Naive thymus-derived CD4-positive, alpha-beta T cell (primary cell): ENCODE data around the gene ZNF12. TPM values are rescaled to one million over a fixed set of nuclear protein-coding genes. Genes with fewer than 3 reads are reported as not detected.

ENCODE experiments used
- ATAC-seq: fragments of 150-1000 bp; cut with Tn5 transposase; 2 replicates; pipeline ENCODE4 v1.10.0; 2021; ENCODE audit warnings: mild to moderate bottlenecking, moderate library complexity
- CTCF ChIA-PET: fragments of 350-600 bp; sonication (Branson Sonifier 250); formaldehyde crosslinking; loops from one replicate; lab custom pipeline; 2021; ENCODE audit warnings: antibody characterized with exemption; lab: Charles Lee
- POLR2A ChIA-PET: fragments of 350-600 bp; sonication (Branson Sonifier 250); formaldehyde crosslinking; loops from one replicate; lab custom pipeline; 2021; ENCODE audit warnings: antibody characterized with exemption, inconsistent platforms; lab: Charles Lee
- DNase-seq, 9 donors: peaks; one replicate each; pipeline versions ENCODE4 v3.0.0 to v3.0.0-alpha.2; 2020 to 2022; ENCODE audit warnings: mixed read lengths in 1 of 9
- H3K27ac ChIP-seq: one replicate; pipeline ENCODE4 v1.7.0; 2013; ENCODE audit warnings: mild to moderate bottlenecking, low read depth, low read length, moderate library complexity
- H3K27me3 ChIP-seq, 2 donors: one replicate each; pipeline ENCODE4 v1.7.0; 2013; ENCODE audit warnings: low read length in 2 of 2, mild to moderate bottlenecking in 2 of 2, moderate library complexity in 2 of 2; ENCODE audit not compliant: control insufficient read depth in 2 of 2, insufficient read depth in 2 of 2
- H3K36me3 ChIP-seq, 3 experiments: 1 replicate in 2 of 3; 2 replicates in 1 of 3; pipeline ENCODE4 v1.7.0; 2013; ENCODE audit warnings: low read length in 3 of 3, mild to moderate bottlenecking in 3 of 3, moderate library complexity in 1 of 3; ENCODE audit not compliant: insufficient read depth in 3 of 3, control insufficient read depth in 2 of 3
- H3K4me1 ChIP-seq, 2 donors: one replicate each; pipeline ENCODE4 v1.7.0; 2013; ENCODE audit warnings: low read length in 2 of 2, mild to moderate bottlenecking in 2 of 2, moderate library complexity in 1 of 2; ENCODE audit not compliant: control insufficient read depth in 2 of 2, insufficient read depth in 2 of 2
- H3K4me3 ChIP-seq: 2 replicates; pipeline ENCODE4 v1.7.0; 2013; ENCODE audit warnings: mild to moderate bottlenecking, low read length
- H3K9me3 ChIP-seq, 3 experiments: 1 replicate in 2 of 3; 2 replicates in 1 of 3; pipeline ENCODE4 v1.7.0; 2013; ENCODE audit warnings: low read length in 3 of 3; ENCODE audit not compliant: control insufficient read depth in 2 of 3
- H3K27ac Mint-ChIP-seq, 9 donors: one replicate each; pipeline ENCODE4 v1.8.0; 2020 to 2022; ENCODE audit warnings: mixed read lengths in 9 of 9, mild to moderate bottlenecking in 8 of 9, moderate library complexity in 5 of 9, inconsistent platforms in 2 of 9
- H3K27me3 Mint-ChIP-seq, 5 donors: one replicate each; pipeline ENCODE4 v1.8.0; 2021 to 2022; ENCODE audit warnings: mixed read lengths in 5 of 5, mild to moderate bottlenecking in 1 of 5
- H3K36me3 Mint-ChIP-seq, 5 donors: one replicate each; pipeline ENCODE4 v1.8.0; 2020 to 2022; ENCODE audit warnings: mixed read lengths in 5 of 5, mild to moderate bottlenecking in 3 of 5, inconsistent platforms in 1 of 5
- H3K4me1 Mint-ChIP-seq, 7 donors: one replicate each; pipeline ENCODE4 v1.8.0; 2020 to 2022; ENCODE audit warnings: mixed read lengths in 7 of 7, mild to moderate bottlenecking in 3 of 7, inconsistent platforms in 1 of 7
- H3K4me3 Mint-ChIP-seq, 10 donors: one replicate each; pipeline ENCODE4 v1.8.0; 2020 to 2022; ENCODE audit warnings: mild to moderate bottlenecking in 10 of 10, mixed read lengths in 10 of 10, moderate library complexity in 6 of 10, inconsistent platforms in 2 of 10
- H3K9me3 Mint-ChIP-seq, 11 donors: one replicate each; pipeline ENCODE4 v1.8.0; 2020 to 2022; ENCODE audit warnings: mixed read lengths in 11 of 11, mild to moderate bottlenecking in 4 of 11, inconsistent platforms in 1 of 11, moderate library complexity in 1 of 11
- intact Hi-C, 2 donors: fragments of 100-400 bp; cut with micrococcal nuclease; formaldehyde crosslinking; loops; one replicate each; pipeline ENCODE4 v1.15.1; 2023
- polyA plus RNA-seq, 2 donors: library from polyadenylated mRNA; unstranded; fragments of 300-500 nt; fragmentation: Illumina TruSeq; gene quantifications; one replicate each; pipeline ENCODE4 v1.2.3, GENCODE V29; 2021
- total RNA-seq, 6 experiments: library from RNA in 5 of 6; stranded (reverse) in 5 of 6; gene quantifications; 1 replicate in 5 of 6; 2 replicates in 1 of 6; pipeline ENCODE4 v1.2.3 and lab custom pipeline; 2021 to 2026

ZNF12 gene
- total and polyA plus RNA-seq, 7 experiments from 2014 or later = 25.2 to 58.1 (median 29.3) TPM

DNA sequence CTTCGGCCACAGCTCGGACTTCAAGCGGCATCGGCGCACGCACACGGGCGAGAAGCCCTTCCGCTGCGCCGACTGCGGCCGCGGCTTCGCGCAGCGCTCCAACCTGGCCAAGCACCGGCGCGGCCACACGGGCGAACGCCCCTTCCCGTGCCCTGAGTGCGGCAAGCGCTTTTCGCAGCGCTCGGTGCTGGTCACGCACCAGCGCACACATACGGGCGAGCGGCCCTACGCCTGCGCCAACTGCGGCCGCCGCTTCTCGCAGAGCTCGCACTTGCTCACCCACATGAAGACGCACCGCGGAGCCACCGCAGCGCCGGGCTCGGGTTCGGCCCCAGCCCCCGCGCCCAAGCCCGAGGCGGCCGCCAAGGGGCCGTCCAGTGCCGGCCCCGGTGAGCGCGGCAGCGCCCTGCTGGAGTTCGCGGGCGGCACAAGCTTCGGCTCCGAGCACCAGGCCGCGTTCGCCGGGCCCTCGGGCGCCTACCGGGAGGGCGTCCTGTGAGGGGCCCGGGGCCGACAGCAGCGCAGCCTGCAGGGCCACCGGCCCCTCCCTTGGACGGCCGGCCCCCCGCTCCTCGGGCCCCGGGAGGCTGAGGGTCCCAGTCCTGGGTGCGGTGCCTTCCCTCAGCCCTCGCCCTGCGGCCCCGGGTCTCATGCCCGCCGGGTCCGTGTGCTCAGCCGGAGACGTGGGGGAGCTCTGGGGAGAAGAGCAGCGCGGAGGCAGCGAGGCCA lies 52.5 kb downstream of the ZNF12 start:
- Mint-ChIP-seq H3K27me3 (no peaks in the 10 kb centered on the region), H3K36me3 (peaks cover 9 to 38% (median 31%) of the 10 kb centered on the region in 5 donors), H3K27ac (no peak overlapping the region), H3K4me1 (peaks cover 0 to 9% (median 7%) of the 10 kb centered on the region in 7 donors), H3K9me3 (peaks cover 0 to 13% (median 6%) of the 10 kb centered on the region in 11 donors), H3K4me3 (no peak overlapping the region)
- H3K27me3 ChIP-seq = no peaks in the 10 kb centered on the region
- no peak for ATAC-seq
- peaks cover 0 to 17% (median 5%) of the 10 kb centered on the region in 3 experiments for H3K9me3 ChIP-seq
- no peak overlapping the region for H3K4me3 ChIP-seq
- intact Hi-C loops = no loop called here
- H3K36me3 ChIP-seq = peaks cover 0 to 48% (median 9%) of the 10 kb centered on the region in 3 experiments
- ChIA-PET POLR2A (no interaction called here), CTCF (no interaction called here)
- no peak for DNase-seq
- no peaks in the 10 kb centered on the region for H3K4me1 ChIP-seq
- H3K27ac ChIP-seq = no peak overlapping the region

DNA sequence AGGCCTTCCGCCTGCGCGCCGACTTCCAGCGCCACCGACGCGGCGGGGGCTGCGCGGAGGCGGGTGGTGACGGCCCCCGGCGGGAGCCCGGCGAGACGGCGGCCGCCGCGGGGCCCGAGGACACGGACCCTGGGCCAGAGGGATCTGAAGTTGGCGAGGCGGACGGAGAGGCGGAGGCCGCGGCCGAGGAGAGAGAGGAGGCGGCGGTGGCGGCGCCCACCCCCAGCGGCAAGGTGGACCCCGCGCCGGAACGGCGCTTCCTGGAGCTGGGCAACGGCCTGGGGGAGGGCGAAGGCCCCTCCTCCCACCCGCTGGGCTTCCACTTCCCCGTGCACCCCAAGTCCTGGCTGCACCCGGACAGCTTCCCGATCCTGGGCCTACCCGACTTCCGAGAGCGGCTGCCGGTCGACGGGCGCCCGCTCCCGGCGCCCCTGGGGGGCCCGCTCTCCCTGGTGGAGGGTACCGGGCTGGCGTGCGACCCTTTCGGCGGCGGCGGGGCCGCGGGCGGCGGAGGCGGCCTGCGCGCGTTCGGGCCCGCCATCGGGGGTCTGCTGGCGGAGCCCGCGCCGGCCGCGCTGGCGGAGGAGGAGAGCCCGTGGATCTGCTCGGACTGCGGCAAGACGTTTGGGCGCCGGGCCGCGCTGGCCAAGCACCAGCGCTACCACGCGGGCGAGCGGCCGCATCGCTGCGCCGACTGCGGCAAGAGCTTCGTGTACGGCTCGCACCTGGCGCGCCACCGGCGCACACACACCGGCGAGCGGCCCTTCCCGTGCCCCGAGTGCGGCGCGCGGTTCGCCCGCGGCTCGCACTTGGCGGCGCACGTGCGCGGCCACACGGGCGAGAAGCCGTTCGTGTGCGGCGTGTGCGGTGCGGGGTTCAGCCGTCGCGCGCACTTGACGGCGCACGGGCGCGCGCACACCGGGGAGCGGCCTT lies 53.4 kb downstream of the ZNF12 start:
- H3K4me3 Mint-ChIP-seq = no peak overlapping the region
- CTCF ChIA-PET = no interaction called here
- no peak for ATAC-seq
- no peak overlapping the region for H3K4me3 ChIP-seq
- H3K27ac ChIP-seq = no peak overlapping the region
- H3K27ac Mint-ChIP-seq = no peak overlapping the region
- H3K27me3 Mint-ChIP-seq = no peaks in the 10 kb centered on the region
- peaks cover 0 to 13% (median 6%) of the 10 kb centered on the region in 11 donors for H3K9me3 Mint-ChIP-seq
- no peaks in the 10 kb centered on the region for H3K4me1 ChIP-seq
- H3K36me3 Mint-ChIP-seq = peaks cover 9 to 46% (median 31%) of the 10 kb centered on the region in 5 donors
- POLR2A ChIA-PET = no interaction called here
- H3K36me3 ChIP-seq = peaks cover 0 to 58% (median 9%) of the 10 kb centered on the region in 3 experiments
- H3K27me3 ChIP-seq = no peaks in the 10 kb centered on the region
- intact Hi-C loops = no loop called here
- H3K4me1 Mint-ChIP-seq = no peaks in the 10 kb centered on the region
- no peak for DNase-seq
- peaks cover 0 to 19% (median 5%) of the 10 kb centered on the region in 3 experiments for H3K9me3 ChIP-seq

DNA sequence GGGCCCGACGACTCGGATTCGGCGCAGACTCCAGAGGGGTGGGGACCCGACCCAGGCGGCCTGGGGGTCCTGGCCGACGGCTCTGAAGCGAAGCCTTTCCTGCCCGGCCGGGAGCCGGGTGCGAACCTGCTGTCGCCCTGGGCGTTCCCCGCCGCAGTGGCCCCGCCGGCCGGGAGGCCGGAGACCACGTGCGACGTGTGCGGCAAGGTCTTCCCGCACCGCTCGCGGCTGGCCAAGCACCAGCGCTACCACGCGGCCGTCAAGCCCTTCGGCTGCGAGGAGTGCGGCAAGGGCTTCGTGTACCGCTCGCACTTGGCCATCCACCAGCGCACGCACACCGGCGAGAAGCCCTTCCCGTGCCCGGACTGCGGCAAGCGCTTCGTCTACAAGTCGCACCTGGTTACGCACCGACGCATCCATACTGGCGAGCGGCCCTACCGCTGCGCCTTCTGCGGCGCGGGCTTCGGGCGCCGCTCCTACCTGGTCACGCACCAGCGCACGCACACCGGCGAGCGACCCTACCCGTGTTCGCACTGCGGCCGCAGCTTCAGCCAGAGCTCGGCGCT lies 54.2 kb downstream of the ZNF12 start:
- peaks cover 9 to 52% (median 31%) of the 10 kb centered on the region in 5 donors for H3K36me3 Mint-ChIP-seq
- Histone ChIP-seq H3K4me1 (no peaks in the 10 kb centered on the region), H3K9me3 (peaks cover 0 to 19% (median 5%) of the 10 kb centered on the region in 3 experiments), H3K27ac (no peak overlapping the region), H3K36me3 (peaks cover 0 to 66% (median 9%) of the 10 kb centered on the region in 3 experiments), H3K4me3 (no peak overlapping the region), H3K27me3 (no peaks in the 10 kb centered on the region)
- H3K27me3 Mint-ChIP-seq = no peaks in the 10 kb centered on the region
- no peaks in the 10 kb centered on the region for H3K4me1 Mint-ChIP-seq
- POLR2A ChIA-PET = no interaction called here
- ATAC-seq (no peak), DNase-seq (no peak)
- peaks cover 0 to 13% (median 6%) of the 10 kb centered on the region in 11 donors for H3K9me3 Mint-ChIP-seq
- CTCF ChIA-PET = no interaction called here
- H3K4me3 Mint-ChIP-seq = no peak overlapping the region
- H3K27ac Mint-ChIP-seq = no peak overlapping the region
- intact Hi-C loops = no loop called here

DNA sequence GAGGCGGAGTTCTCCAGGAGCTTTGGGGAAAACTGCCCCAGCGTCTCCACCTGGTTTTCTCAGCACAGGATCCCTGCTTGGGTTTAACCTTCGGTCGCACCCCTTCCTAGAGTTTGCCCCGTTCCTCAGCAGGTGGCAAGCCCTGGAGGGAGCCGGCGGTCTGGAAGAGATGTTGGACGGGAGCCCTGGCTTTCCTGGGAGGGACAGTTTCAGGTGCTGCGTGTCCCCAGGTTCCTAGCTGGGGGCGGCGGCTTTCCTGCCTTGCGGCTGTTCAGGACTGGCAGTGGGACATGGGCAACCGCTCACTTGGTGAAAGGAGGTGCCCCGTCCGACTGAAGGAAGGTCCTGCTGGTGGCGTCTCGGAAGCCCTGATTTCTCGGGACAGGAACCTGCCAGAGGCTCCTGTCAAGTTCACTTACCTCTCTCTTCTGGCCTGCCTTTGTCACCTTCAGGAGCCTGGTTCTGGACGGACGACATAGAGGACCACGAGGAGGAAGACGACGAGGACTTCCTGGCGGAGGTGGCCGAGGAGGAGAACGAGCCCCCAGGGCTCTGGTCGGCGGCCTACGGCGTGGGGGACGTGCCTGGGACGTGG lies 54.8 kb downstream of the ZNF12 start:
- Mint-ChIP-seq H3K4me3 (no peak overlapping the region), H3K27me3 (no peaks in the 10 kb centered on the region), H3K4me1 (no peaks in the 10 kb centered on the region), H3K27ac (no peak overlapping the region), H3K36me3 (peaks cover 9 to 56% (median 37%) of the 10 kb centered on the region in 5 donors), H3K9me3 (peaks cover 0 to 13% (median 6%) of the 10 kb centered on the region in 11 donors)
- CTCF ChIA-PET = no interaction called here
- Histone ChIP-seq H3K27me3 (no peaks in the 10 kb centered on the region), H3K36me3 (peaks cover 0 to 71% (median 10%) of the 10 kb centered on the region in 3 experiments), H3K4me1 (no peaks in the 10 kb centered on the region), H3K27ac (no peak overlapping the region), H3K9me3 (peaks cover 0 to 19% (median 5%) of the 10 kb centered on the region in 3 experiments), H3K4me3 (no peak overlapping the region)
- intact Hi-C loops = no loop called here
- POLR2A ChIA-PET = no interaction called here
- DNase-seq (no peak), ATAC-seq (no peak)

DNA sequence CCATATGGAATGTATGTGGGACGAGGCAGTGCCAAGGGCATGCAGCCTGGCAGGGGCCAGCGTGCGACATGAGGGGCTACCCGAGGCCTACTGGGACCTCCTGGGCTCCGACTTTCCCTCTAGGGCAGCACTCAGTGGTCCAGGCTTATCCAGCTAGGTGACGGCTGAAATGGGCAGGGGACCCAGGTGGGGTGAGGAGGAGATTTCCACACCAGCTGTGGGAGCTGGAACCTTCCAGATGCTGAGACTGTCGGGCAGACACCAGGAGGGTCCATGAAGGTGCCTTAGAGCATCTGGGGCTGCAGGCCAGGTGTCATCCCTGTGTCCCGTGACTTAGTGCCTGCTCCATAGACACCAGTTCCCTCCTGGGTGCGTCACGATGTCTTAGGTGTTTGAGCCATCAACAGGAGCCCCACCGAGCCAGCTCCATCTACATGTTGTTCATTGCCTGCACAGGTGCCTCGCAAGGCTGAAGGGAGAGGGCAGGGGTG lies 56.2 kb downstream of the ZNF12 start:
- ATAC-seq = no peak
- intact Hi-C loops = no loop called here
- POLR2A ChIA-PET = no interaction called here
- CTCF ChIA-PET = no interaction called here
- H3K4me3 Mint-ChIP-seq = no peak overlapping the region
- H3K27ac ChIP-seq = no peak overlapping the region
- peaks cover 0 to 19% (median 5%) of the 10 kb centered on the region in 3 experiments for H3K9me3 ChIP-seq
- H3K4me1 ChIP-seq = no peaks in the 10 kb centered on the region
- peaks cover 9 to 65% (median 37%) of the 10 kb centered on the region in 5 donors for H3K36me3 Mint-ChIP-seq
- H3K9me3 Mint-ChIP-seq = peaks cover 0 to 13% (median 6%) of the 10 kb centered on the region in 11 donors
- H3K4me1 Mint-ChIP-seq = no peaks in the 10 kb centered on the region
- no peak overlapping the region for H3K4me3 ChIP-seq
- H3K27me3 Mint-ChIP-seq = no peaks in the 10 kb centered on the region
- no peak for DNase-seq
- H3K27ac Mint-ChIP-seq = peak overlapping the region in 2 of 9 donors; percentile 19 to 67
- no peaks in the 10 kb centered on the region for H3K27me3 ChIP-seq
- peaks cover 0 to 81% (median 15%) of the 10 kb centered on the region in 3 experiments for H3K36me3 ChIP-seq

DNA sequence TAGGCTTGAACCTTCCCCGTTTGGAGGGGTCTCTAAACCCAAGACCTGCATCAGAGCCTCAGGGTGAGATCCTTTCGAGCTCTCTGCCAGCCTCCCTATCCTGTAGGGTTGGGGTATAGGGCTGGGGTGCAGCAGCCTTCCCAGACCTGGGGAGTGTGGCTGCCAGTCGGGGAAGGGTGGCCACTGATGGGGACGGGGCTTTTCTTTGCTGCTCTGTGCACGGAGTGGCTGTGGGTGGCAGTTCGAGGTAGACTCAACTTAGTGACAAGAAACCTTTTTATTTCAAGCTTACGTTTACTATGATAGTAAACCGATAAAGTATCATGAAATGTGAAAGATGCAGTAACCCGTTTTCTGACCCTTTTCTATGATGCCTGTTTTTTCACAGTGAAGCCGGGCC lies 56.7 kb downstream of the ZNF12 start:
- Mint-ChIP-seq H3K4me3 (no peak overlapping the region), H3K27ac (peak overlapping the region in 2 of 9 donors; percentile 16 to 19), H3K27me3 (no peaks in the 10 kb centered on the region), H3K4me1 (no peaks in the 10 kb centered on the region), H3K36me3 (peaks cover 9 to 63% (median 32%) of the 10 kb centered on the region in 5 donors), H3K9me3 (peaks cover 0 to 13% (median 6%) of the 10 kb centered on the region in 11 donors)
- no peak overlapping the region for H3K4me3 ChIP-seq
- no peak overlapping the region for H3K27ac ChIP-seq
- ATAC-seq (no peak), DNase-seq (no peak)
- peaks cover 0 to 19% (median 5%) of the 10 kb centered on the region in 3 experiments for H3K9me3 ChIP-seq
- intact Hi-C loops = no loop called here
- CTCF ChIA-PET = interaction anchor here (0.6 kb wide), 1 partner anchor 133 kb away, joined by 3 read pairs; no protein-coding TSS in a partner anchor
- peaks cover 0 to 78% (median 15%) of the 10 kb centered on the region in 3 experiments for H3K36me3 ChIP-seq
- H3K27me3 ChIP-seq = no peaks in the 10 kb centered on the region
- H3K4me1 ChIP-seq = no peaks in the 10 kb centered on the region
- POLR2A ChIA-PET = no interaction called here
